ENCODE data around the gene AIDA. TPM values are rescaled to one million over a fixed set of nuclear protein-coding genes. Genes with fewer than 3 reads are reported as not detected.

AIDA gene
- total and polyA plus RNA-seq, 4 donors, result 35.1 to 97.2 (median 62.2) TPM

- DNase-seq (peak; percentile 69 to 95 (median 94)), ATAC-seq (ENCODE audit: insufficient read depth, low FRiP score) (peak; percentile 72)
- H3K9me3 ChIP-seq (ENCODE audit: control insufficient read depth in 4 of 4, insufficient read depth in 3 of 4, low read length in 3 of 4), result no peaks in the 10 kb centered on the region
- H3K9ac ChIP-seq (ENCODE audit: insufficient read depth in 1 of 2, low read length in 2 of 2), result no peak overlapping the region
- 49 to 55% methylated on average over 7 of the region's 7 CpGs for WGBS, 2 donors
- H3K4me3 ChIP-seq, result no peak overlapping the region
- H3K27me3 ChIP-seq (ENCODE audit: control insufficient read depth in 3 of 3, insufficient read depth in 3 of 3, low read length in 2 of 3), result no peaks in the 10 kb centered on the region
- H3K27ac ChIP-seq (ENCODE audit: low read depth in 1 of 2, low read length in 1 of 2), result no peak overlapping the region
- H3K36me3 ChIP-seq (ENCODE audit: control insufficient read depth in 4 of 4, insufficient read depth in 4 of 4, low read length in 4 of 4), result peaks cover 3 to 16% (median 13%) of the 10 kb centered on the region in 4 donors
- TF ChIP-seq CTCF (IDR thresholded peaks at IDR 0.05; ENCODE audit: control extremely low read depth, extremely low read depth), result peak; percentile 82
- no peaks in the 10 kb centered on the region for H3K4me1 ChIP-seq (ENCODE audit: control insufficient read depth in 5 of 5, insufficient read depth in 5 of 5, low read length in 5 of 5)
Observed at GRCh38 chr1:222634180-222635013, 77.9 kb downstream of the AIDA start.

GRCh38 chr1:222632749-222633148 lies 79.5 kb downstream of the AIDA start:
- no peak overlapping the region for H3K9ac ChIP-seq (ENCODE audit: insufficient read depth in 1 of 2, low read length in 2 of 2)
- no peaks in the 10 kb centered on the region for H3K9me3 ChIP-seq (ENCODE audit: control insufficient read depth in 4 of 4, insufficient read depth in 3 of 4, low read length in 3 of 4)
- H3K4me3 ChIP-seq, result no peak overlapping the region
- no peak for TF ChIP-seq CTCF (IDR thresholded peaks at IDR 0.05; ENCODE audit: control extremely low read depth, extremely low read depth)
- H3K4me1 ChIP-seq (ENCODE audit: control insufficient read depth in 5 of 5, insufficient read depth in 5 of 5, low read length in 5 of 5), result no peaks in the 10 kb centered on the region
- no peaks in the 10 kb centered on the region for H3K27me3 ChIP-seq (ENCODE audit: control insufficient read depth in 3 of 3, insufficient read depth in 3 of 3, low read length in 2 of 3)
- ATAC-seq (ENCODE audit: insufficient read depth, low FRiP score) (no peak), DNase-seq (no peak)
- WGBS, 2 donors, result 52 to 73% methylated on average over 2 of the region's 2 CpGs
- H3K27ac ChIP-seq (ENCODE audit: low read depth in 1 of 2, low read length in 1 of 2), result no peak overlapping the region
- H3K36me3 ChIP-seq (ENCODE audit: control insufficient read depth in 4 of 4, insufficient read depth in 4 of 4, low read length in 4 of 4), result peaks cover 3 to 26% (median 15%) of the 10 kb centered on the region in 4 donors

GRCh38 chr1:222631611-222632208 lies 80.6 kb downstream of the AIDA start:
- H3K9me3 ChIP-seq (ENCODE audit: control insufficient read depth in 4 of 4, insufficient read depth in 3 of 4, low read length in 3 of 4), result no peaks in the 10 kb centered on the region
- no peaks in the 10 kb centered on the region for H3K27me3 ChIP-seq (ENCODE audit: control insufficient read depth in 3 of 3, insufficient read depth in 3 of 3, low read length in 2 of 3)
- DNase-seq, result no peak
- no peaks in the 10 kb centered on the region for H3K4me1 ChIP-seq (ENCODE audit: control insufficient read depth in 5 of 5, insufficient read depth in 5 of 5, low read length in 5 of 5)
- no peak overlapping the region for H3K27ac ChIP-seq (ENCODE audit: low read depth in 1 of 2, low read length in 1 of 2)
- TF ChIP-seq CTCF (IDR thresholded peaks at IDR 0.05; ENCODE audit: control extremely low read depth, extremely low read depth), result no peak
- WGBS, 2 donors, result 91 to 98% methylated on average over 3 of the region's 3 CpGs
- no peak overlapping the region for H3K4me3 ChIP-seq
- H3K9ac ChIP-seq (ENCODE audit: insufficient read depth in 1 of 2, low read length in 2 of 2), result no peak overlapping the region
- H3K36me3 ChIP-seq (ENCODE audit: control insufficient read depth in 4 of 4, insufficient read depth in 4 of 4, low read length in 4 of 4), result peaks cover 5 to 29% (median 18%) of the 10 kb centered on the region in 4 donors
- no peak for ATAC-seq (ENCODE audit: insufficient read depth, low FRiP score)

All from lung (tissue), 12 donors.